A673 (cell line): ENCODE results near the gene RAB11B. TPM values are rescaled to one million over a fixed set of nuclear protein-coding genes. Genes with fewer than 3 reads are reported as not detected.
"Not testable (repeated sequence)": the region's sequence is repeated elsewhere in the genome, so short reads cannot be mapped to it uniquely, and the experiment has no call there.

Experiments
- BruUV-seq: library from RNA; stranded (reverse); fragments of 400-500 nt; replicated peaks from 2 replicates; lab custom pipeline; 2021; lab: Mats Ljungman, UMichigan
- CTCF ChIA-PET: fragments of 300-600 bp; sonication (Branson Sonifier 250); formaldehyde crosslinking; loops from one replicate; lab custom pipeline; 2022; ENCODE audit warnings: antibody characterized with exemption; lab: Charles Lee
- POLR2A ChIA-PET: fragments of 300-600 bp; sonication (Branson Sonifier 250); formaldehyde crosslinking; loops from one replicate; lab custom pipeline; 2022; ENCODE audit warnings: antibody characterized with exemption; ENCODE audit not compliant: low non-redundant PET; lab: Charles Lee
- DNase-seq: peaks from one replicate; pipeline ENCODE4 v3.0.0-alpha.2; 2015; ENCODE audit warnings: low spot score
- H3K27ac ChIP-seq: fragments of 200-600 bp; sonication (generic); 2 replicates; pipeline ENCODE4 v1.5.1; 2016; ENCODE audit warnings: mixed run types, low read depth, mild to moderate bottlenecking, mixed read lengths, antibody characterized with exemption, low read length; ENCODE audit not compliant: poor library complexity, severe bottlenecking
- H3K27me3 ChIP-seq: fragments of 200-600 bp; sonication (generic); replicated peaks from 2 replicates; pipeline ENCODE4 v1.6.1; 2017; ENCODE audit warnings: mixed run types, low read depth, mild to moderate bottlenecking, mixed read lengths, antibody characterized with exemption, low read length; ENCODE audit not compliant: insufficient read depth, poor library complexity
- H3K36me3 ChIP-seq: fragments of 200-600 bp; sonication (generic); 2 replicates; pipeline ENCODE4 v1.6.1; 2016; ENCODE audit warnings: mixed run types, mild to moderate bottlenecking, mixed read lengths, antibody characterized with exemption, low read length; ENCODE audit not compliant: insufficient read depth, poor library complexity, severe bottlenecking
- H3K4me1 ChIP-seq: fragments of 200-600 bp; sonication (generic); 2 replicates; pipeline ENCODE4 v1.6.1; 2017; ENCODE audit warnings: mixed run types, mild to moderate bottlenecking, mixed read lengths, antibody characterized with exemption, low read length; ENCODE audit not compliant: insufficient read depth, poor library complexity, severe bottlenecking
- H3K4me3 ChIP-seq: fragments of 200-600 bp; sonication (generic); 2 replicates; pipeline ENCODE4 v1.5.1; 2016; ENCODE audit warnings: low read depth, mixed run types, mild to moderate bottlenecking, mixed read lengths, low read length; ENCODE audit not compliant: poor library complexity, severe bottlenecking
- H3K9me3 ChIP-seq: fragments of 200-600 bp; sonication (generic); 2 replicates; pipeline ENCODE4 v1.6.1; 2016; ENCODE audit warnings: mixed run types, low read depth, mild to moderate bottlenecking, mixed read lengths, antibody characterized with exemption, low read length; ENCODE audit not compliant: poor library complexity, severe bottlenecking
- EZH2 ChIP-seq: fragments of 200-600 bp; sonication (generic); IDR thresholded peaks from 2 replicates; pipeline ENCODE4 v1.6.1; 2017; ENCODE audit warnings: borderline replicate concordance, low read depth, mild to moderate bottlenecking, mixed read lengths, antibody characterized with exemption, low read length; ENCODE audit not compliant: poor library complexity, severe bottlenecking
- intact Hi-C: fragments of 100-400 bp; cut with micrococcal nuclease; formaldehyde crosslinking; loops from one replicate; pipeline ENCODE4 v1.10.0; 2022; ENCODE audit not compliant: unreplicated experiment
- total RNA-seq: library from RNA; stranded (reverse); gene quantifications from 2 replicates; pipeline ENCODE4 v1.2.3, GENCODE V29; 2021
- TF ChIP-seq, protein P1 (sequence below): fragments of 300-800, 200-600 bp; sonication (generic); conservative IDR thresholded peaks from 2 replicates; pipeline ENCODE4 v1.5.1; 2017; ENCODE audit warnings: low read depth, mild to moderate bottlenecking, antibody characterized with exemption, low read length, moderate library complexity, mixed read lengths

The RAB11B gene
- total RNA-seq, 1 experiment from 2014 or later = 91.4 TPM

DNA sequence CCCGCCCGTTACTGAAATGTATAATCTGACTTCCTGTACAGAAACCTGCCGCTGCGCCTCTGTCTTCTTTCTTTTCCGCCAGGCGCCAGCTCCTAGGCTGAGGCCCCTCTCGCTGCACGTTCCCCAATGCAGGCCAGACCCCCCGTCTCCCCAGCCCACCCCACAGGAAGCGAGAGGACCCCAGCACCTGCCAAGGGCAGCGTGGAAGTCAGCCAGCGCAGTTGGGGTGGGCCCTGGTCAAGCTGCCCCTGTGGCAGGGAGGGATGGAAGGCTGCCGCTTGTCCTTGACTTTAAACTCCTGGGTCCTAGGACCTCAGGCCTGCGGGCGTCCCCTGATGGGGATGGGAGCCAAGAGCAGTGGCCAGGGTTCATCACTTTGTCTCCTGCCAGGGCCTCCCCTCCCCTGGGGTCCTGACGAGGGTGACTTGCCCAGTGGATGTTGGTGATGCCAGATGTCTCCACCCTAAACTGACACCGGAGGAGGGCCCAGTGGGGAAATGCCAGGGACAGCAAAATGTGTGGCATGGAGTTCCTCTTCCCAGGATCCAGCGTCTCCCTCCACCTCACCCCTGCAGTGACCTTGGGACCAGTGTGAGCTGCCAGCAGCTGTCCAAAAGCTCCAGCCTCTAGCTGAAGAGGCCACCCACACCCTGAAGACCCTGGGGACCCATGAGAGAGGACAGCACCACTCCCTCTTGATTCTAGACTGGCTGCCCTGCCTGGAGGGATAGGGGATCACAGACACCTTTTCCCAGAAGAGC is 14.4 kb downstream of the RAB11B start:
- Histone ChIP-seq H3K4me3 (no peak overlapping the region), H3K27me3 (no peaks in the 10 kb centered on the region), H3K36me3 (peaks cover 3% of the 10 kb centered on the region), H3K9me3 (no peaks in the 10 kb centered on the region), H3K4me1 (no peaks in the 10 kb centered on the region), H3K27ac (no peak overlapping the region)
- TF ChIP-seq, protein P1, sequence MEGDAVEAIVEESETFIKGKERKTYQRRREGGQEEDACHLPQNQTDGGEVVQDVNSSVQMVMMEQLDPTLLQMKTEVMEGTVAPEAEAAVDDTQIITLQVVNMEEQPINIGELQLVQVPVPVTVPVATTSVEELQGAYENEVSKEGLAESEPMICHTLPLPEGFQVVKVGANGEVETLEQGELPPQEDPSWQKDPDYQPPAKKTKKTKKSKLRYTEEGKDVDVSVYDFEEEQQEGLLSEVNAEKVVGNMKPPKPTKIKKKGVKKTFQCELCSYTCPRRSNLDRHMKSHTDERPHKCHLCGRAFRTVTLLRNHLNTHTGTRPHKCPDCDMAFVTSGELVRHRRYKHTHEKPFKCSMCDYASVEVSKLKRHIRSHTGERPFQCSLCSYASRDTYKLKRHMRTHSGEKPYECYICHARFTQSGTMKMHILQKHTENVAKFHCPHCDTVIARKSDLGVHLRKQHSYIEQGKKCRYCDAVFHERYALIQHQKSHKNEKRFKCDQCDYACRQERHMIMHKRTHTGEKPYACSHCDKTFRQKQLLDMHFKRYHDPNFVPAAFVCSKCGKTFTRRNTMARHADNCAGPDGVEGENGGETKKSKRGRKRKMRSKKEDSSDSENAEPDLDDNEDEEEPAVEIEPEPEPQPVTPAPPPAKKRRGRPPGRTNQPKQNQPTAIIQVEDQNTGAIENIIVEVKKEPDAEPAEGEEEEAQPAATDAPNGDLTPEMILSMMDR = no peak
- no peak for TF ChIP-seq EZH2
- DNase-seq = no peak
- ChIA-PET CTCF (no interaction called here), POLR2A (no interaction called here)
- no TSS peak for BruUV-seq
- intact Hi-C loops = no loop called here

- BruUV-seq, intact Hi-C loops, H3K4me1 ChIP-seq, DNase-seq, CTCF ChIA-PET, H3K27me3 ChIP-seq, POLR2A ChIA-PET, H3K27ac ChIP-seq, H3K9me3 ChIP-seq, H3K36me3 ChIP-seq, H3K4me3 ChIP-seq: not testable (repeated sequence)
- TF ChIP-seq, protein P1 = 0 out of 2 replicates have a peak, but pooled peaks have one; percentile 17
Observed at GRCh38 chr19:8410718-8411117, 20.6 kb downstream of the RAB11B start.

DNA sequence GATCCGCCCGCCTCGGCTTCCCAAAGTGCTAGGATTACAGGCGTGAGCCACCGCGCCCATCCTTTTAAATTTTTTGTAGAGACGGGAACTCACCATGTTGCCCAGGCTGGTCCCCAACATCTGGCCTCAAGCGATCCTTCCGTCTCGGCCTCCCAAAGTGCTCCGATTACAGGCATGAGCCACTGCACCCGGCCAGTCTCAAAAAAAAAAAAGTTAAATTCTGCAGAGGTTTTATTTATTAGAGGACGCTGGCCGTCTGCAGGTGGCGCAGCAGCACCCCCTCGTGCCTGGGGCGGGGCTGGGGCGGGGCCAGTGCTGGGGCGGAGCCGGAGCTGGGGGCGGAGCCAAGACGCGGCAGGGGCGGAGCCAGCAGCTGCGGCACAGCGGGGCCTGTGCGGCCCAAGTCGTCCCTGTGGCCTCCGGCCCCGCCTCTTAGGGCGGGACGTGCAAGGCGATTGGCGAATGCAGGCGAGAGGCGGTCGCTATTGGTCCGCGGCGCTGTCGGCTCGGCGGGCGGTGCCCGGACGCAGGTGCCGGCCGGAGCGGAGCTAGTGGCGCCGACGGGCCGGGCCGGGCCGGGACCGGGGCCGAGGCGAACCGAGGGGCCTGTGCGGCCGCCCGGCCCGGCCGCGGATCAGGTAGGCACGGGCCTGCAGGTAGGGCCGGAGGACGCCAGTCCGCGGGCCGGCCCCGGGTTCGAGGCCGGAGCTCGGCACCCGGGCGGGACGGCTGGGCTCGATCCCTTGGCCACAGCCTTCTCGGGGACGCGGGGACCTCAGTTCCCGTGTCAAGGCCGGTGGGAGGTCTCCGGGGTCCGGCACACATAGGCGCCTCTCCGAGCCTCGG is 22.8 kb downstream of the RAB11B start, which contains the start of gene MARCHF2:
Gene MARCHF2 (plus strand): TSS at position 523 of the 846 bp plus-strand sequence. CDS start 8,536 bp downstream, outside the sequence.
- intact Hi-C loops = no loop called here
- H3K27ac ChIP-seq = peak within 1 kb of the TSS; percentile 57
- CTCF ChIA-PET = interaction anchor here (0.5 to 0.8 kb wide), 8 partner anchors 23 to 281 kb away, joined by 3 to 5 read pairs (median 4); partner anchors contain the start of genes HNRNPM and RAB11B

More for the DNA sequence above, 22.8 kb downstream of the RAB11B start, which contains the start of gene MARCHF2:
- POLR2A ChIA-PET = interaction anchor here (0.5 to 0.6 kb wide), 2 partner anchors 12 to 38 kb away, joined by 4 to 6 read pairs; no protein-coding TSS in a partner anchor
- Histone ChIP-seq H3K4me1 (no peaks in the 10 kb centered on the region), H3K27me3 (no peaks in the 10 kb centered on the region), H3K4me3 (peak within 1 kb of the TSS; percentile 68), H3K9me3 (no peaks in the 10 kb centered on the region), H3K36me3 (no peaks in the 10 kb centered on the region)
- DNase-seq = peak; percentile 97
- no TSS peak for BruUV-seq
- TF ChIP-seq, protein P1 = peak; percentile 67
- TF ChIP-seq EZH2 = no peak
